ACC112 (cell line): ENCODE results near the gene MCEE.
"Not testable (repeated sequence)": the region's sequence is repeated elsewhere in the genome, so short reads cannot be mapped to it uniquely, and the experiment has no call there.

Experiments
- H2AFZ ChIP-seq: fragments of 200-600 bp; sonication (generic); one replicate; pipeline ENCODE4 v1.6.0; 2017; ENCODE audit warnings: antibody characterized with exemption, low read length; ENCODE audit not compliant: unreplicated experiment
- H3K27ac ChIP-seq: fragments of 200-600 bp; sonication (generic); 2 replicates; pipeline ENCODE4 v1.5.1; 2014; ENCODE audit warnings: low read depth, mild to moderate bottlenecking, antibody characterized with exemption, low read length, moderate library complexity
- H3K27me3 ChIP-seq: fragments of 200-600 bp; sonication (generic); 2 replicates; pipeline ENCODE4 v1.6.1; 2014; ENCODE audit warnings: mild to moderate bottlenecking, antibody characterized with exemption, low read length, moderate library complexity, mixed read lengths; ENCODE audit not compliant: insufficient read depth
- H3K36me3 ChIP-seq: fragments of 200-600 bp; sonication (generic); 2 replicates; pipeline ENCODE4 v1.6.1; 2016; ENCODE audit warnings: mild to moderate bottlenecking, antibody characterized with exemption, low read length, moderate library complexity, mixed read lengths; ENCODE audit not compliant: insufficient read depth
- H3K4me1 ChIP-seq: fragments of 200-600 bp; sonication (generic); one replicate; pipeline ENCODE4 v1.6.1; 2016; ENCODE audit warnings: low read length, mixed read lengths; ENCODE audit not compliant: insufficient read depth, unreplicated experiment, control insufficient read depth
- H3K4me3 ChIP-seq: fragments of 200-600 bp; sonication (generic); 2 replicates; pipeline ENCODE4 v1.5.1; 2014; ENCODE audit warnings: mild to moderate bottlenecking, low read depth, low read length
- H3K79me2 ChIP-seq: fragments of 200-600 bp; sonication (generic); one replicate; pipeline ENCODE4 v1.6.0; 2016; ENCODE audit warnings: low read length; ENCODE audit not compliant: control insufficient read depth, unreplicated experiment, insufficient read depth

Gene MCEE

DNA sequence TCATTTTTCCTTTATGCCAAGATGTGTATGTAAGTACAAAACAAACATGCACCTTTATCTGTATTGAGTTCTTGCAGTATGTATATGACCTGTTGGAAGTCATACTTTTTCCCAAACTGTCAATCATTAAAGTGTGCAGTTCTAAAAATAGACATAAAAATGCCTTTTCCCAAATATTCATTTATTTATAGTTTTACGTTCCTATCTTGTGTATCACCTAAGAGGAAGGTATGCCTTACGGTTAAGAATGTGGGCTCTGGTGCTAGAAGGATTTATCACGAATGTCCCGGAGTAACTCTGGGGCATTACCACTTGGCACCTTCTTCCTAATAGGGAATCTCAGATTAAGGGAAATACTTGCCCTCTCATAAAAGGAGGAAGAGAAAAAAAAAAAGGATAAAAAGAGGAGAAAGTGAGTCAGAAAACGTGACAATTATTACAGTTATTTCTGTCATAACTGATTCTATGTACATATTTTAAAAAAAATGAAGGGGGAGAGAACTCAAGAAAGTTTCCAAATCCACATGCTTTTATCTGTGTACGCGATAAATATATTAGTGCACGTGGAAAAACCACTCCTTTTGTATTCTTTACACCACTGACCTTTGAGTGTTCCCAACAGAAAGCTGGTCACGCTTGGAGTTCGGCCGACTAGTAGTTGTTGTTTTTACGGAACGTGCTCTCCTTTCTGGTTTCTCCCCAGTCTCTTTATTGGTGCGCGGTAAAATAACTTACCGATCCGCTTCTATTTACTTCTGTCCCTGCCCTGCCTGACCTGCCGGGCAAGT, 721 bp downstream of the MCEE start:
- no peaks in the 10 kb centered on the region; the same call in 1 of the 2 replicates for H3K36me3 ChIP-seq
- H3K4me1 ChIP-seq, result peaks cover 17% of the 10 kb centered on the region
- peak overlapping the region; percentile 97 for H2AFZ ChIP-seq
- H3K27ac ChIP-seq, result peak overlapping the region; percentile 75
- H3K4me3 ChIP-seq, result peak overlapping the region; percentile 100
- H3K27me3 ChIP-seq, result no peaks in the 10 kb centered on the region
- peaks cover 71% of the 10 kb centered on the region for H3K79me2 ChIP-seq

DNA sequence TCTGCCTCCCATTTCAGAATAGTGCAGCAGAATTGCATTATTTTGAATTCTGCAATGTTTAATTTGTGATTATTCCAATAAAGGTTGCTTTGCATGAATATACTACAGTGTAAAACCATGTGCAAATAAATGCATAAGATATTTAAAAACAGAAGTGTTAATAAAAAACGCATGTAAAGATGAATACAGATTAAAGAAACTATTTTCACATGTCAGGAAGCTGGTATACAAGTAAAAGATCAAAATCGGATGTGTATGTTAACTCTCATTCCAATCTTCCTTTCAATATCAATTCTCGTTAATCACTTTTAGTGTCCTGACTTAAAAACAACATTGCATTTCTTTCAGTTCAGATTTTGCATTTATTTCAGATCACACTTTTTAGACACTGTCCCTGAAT, 3.1 kb downstream of the MCEE start:
- H2AFZ ChIP-seq, result no peak overlapping the region
- no peak overlapping the region for H3K27ac ChIP-seq
- H3K79me2 ChIP-seq, result peaks cover 56% of the 10 kb centered on the region

DNA sequence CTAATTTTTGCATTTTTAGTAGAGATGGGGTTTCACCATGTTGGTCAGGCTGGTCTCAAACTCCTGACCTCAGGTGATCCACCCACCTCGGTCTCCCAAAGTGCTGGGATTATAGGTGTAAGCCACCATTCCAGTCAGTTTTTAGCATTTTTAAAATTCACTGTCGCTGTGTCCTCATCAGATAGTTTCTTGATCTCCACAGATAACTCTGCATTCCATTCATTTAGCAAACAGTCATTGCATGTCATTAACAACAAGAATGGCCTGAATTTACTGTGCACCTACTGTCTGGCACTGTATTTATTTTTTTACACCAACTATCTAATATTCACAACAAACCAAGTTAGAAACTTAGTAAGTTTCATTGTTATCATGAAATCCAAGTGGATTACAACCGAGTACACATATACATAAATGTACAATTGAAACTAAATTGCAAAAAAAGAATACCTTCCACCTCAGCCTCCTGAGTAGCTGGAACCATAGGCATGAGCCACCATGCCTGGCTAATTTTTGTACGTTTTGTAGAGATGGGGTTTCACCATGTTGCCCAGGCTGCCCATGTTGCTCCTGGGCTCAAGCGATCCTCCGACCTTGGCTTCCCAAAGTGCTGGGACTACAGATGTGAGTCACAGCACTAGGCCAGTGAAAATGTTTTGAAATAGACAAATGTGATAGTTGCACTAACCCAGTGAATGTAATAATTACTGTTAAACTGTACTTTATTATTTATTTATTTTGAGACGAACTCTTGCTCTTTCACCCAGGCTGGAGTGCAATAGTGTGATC, 4.3 kb downstream of the MCEE start:
- H3K36me3 ChIP-seq, result no peaks in the 10 kb centered on the region; the same call in 1 of the 2 replicates
- H3K4me1 ChIP-seq, result peaks cover 19% of the 10 kb centered on the region
- H2AFZ ChIP-seq, result no peak overlapping the region
- no peak overlapping the region for H3K4me3 ChIP-seq
- peaks cover 47% of the 10 kb centered on the region for H3K79me2 ChIP-seq
- no peaks in the 10 kb centered on the region for H3K27me3 ChIP-seq
- H3K27ac ChIP-seq, result no peak overlapping the region

More for the DNA sequence above, 3.1 kb downstream of the MCEE start:
- Histone ChIP-seq H3K36me3 (no peaks in the 10 kb centered on the region; the same call in 1 of the 2 replicates), H3K27me3 (no peaks in the 10 kb centered on the region), H3K4me3 (no peak overlapping the region), H3K4me1 (peaks cover 23% of the 10 kb centered on the region)

DNA sequence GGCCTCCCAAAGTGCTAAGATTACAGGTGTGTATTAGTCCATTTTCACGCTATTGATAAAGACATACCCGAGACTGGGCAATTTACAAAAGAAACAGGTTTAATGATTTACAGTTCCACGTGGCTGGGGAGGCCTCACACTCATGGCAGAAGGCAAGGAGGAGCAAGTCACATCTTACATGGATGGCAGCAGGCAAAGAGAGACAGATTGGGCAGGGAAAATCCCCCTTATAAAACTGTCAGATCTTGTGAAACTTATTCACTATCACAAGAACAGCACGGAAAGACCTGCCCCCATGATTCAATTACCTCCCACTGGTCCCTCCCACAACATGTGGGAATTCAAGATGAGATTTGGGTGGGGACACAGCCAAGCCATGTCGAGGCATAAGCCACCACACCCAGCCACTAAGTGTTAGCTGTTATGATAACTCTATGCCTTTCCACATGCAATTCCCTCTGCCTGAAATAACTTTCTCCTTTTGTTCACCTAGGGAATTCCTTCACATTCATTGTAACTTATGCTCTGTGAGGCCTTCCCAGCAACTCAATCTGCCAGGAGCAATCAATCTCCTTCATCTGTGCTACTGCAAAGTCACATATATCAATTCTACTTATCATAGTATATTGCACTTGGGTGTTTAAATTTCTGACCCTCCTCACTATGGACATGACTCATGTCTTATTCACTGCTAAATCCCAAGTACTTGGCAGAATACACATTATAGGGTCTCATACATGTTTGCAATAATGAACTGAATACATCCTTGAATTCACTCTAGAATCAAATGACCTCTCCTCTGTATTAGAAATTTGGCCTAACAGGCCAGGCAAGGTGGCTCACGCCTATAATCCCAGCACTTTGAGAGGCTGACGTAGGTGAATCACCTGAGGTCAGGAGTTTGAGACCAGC, 7.4 kb downstream of the MCEE start:
- Histone ChIP-seq H3K36me3 (peaks cover 11% of the 10 kb centered on the region; the same call in 1 of the 2 replicates), H3K79me2 (peaks cover 21% of the 10 kb centered on the region), H2AFZ (no peak overlapping the region), H3K27ac (no peak overlapping the region), H3K27me3 (no peaks in the 10 kb centered on the region), H3K4me3 (peak overlapping the region; percentile 6; the same call in 1 of the 2 replicates), H3K4me1 (peaks cover 12% of the 10 kb centered on the region)

DNA sequence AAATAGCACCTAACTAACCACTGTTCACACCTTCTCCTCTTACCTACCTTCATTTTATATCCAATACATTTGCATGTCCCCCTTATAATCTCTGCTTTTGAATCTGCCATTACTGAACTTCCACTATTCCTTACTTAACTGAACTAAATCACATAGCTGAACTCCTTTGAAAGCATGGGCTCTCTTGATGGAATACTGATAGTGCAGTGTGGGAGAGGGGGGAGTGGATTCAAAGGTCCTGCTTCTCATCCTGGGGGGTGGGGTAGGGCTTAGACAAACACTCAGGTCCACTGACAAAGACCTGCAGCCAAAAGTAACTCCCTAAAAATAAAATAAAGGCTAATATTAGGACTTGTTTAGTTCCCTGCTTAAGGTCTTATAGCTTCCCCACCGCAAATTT, 8.6 kb downstream of the MCEE start:
- Histone ChIP-seq H3K36me3 (peaks cover 17% of the 10 kb centered on the region; the same call in 1 of the 2 replicates), H3K27ac (no peak overlapping the region), H3K4me1 (peaks cover 12% of the 10 kb centered on the region), H3K27me3 (no peaks in the 10 kb centered on the region), H3K79me2 (peaks cover 11% of the 10 kb centered on the region), H3K4me3 (no peak overlapping the region), H2AFZ (no peak overlapping the region)

DNA sequence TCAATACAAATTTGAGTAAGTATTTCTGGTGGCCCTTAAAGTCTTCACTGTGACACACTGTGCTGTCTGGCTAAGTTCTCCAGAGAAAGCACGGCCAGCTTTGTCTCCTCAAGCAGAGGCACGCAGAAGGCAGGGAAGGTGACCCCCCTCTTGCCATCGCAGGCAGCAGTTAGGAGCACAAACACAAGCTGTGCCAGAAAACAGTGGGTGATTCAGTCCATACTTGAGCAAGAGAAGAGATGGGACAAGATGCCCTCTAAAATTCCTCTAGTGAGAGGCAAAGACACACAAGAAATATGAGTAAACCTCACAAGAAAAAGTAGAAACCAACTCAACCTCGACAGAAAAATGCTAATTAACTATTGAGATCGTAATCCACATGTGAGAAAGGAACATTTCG, 9.8 kb downstream of the MCEE start:
- Histone ChIP-seq H3K79me2 (peaks cover 4% of the 10 kb centered on the region), H3K27ac (no peak overlapping the region), H2AFZ (no peak overlapping the region), H3K27me3 (no peaks in the 10 kb centered on the region), H3K4me1 (peaks cover 12% of the 10 kb centered on the region), H3K36me3 (peaks cover 17% of the 10 kb centered on the region; the same call in 1 of the 2 replicates), H3K4me3 (no peak overlapping the region)

DNA sequence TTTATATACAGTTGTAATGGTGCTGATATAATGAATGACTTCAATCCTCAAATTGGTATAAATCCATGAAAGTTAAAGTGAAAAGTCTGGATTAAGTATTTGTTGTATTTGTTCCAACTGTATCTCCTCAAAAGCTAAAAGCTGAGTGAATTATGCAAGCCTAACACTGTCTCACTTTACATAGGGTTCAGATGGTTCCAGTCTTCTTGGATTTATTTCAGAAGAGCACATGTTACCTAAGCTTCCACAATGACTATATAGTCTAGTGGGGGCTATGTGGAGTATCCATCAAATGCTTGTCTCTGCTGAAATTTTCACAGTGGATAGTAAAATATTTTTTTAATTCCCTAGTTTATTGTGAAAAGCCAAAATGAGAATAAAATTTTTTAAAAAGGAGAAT, 13.0 kb downstream of the MCEE start:
- H3K36me3 ChIP-seq, result peaks cover 26% of the 10 kb centered on the region

DNA sequence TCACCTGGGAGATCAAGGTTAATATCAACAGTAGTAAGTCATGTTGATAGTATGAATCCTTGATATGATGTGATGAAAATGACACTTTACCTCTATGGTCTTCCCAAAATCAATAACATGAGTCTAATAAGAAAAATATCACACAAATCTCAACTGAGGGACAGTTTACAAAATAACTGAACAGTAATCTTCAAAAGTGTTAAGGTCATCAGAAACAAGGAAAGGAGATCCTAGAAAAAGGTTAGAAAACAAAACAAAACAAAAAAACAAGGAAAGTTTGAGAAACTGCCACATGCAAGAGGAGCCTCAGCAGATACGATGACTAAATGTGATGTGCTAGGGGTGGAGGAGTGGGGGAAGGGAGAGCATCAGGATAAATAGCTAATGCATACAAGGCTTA, 16.2 kb downstream of the MCEE start:
- Histone ChIP-seq H3K36me3 (peaks cover 25% of the 10 kb centered on the region), H3K79me2 (no peaks in the 10 kb centered on the region), H3K4me3 (no peak overlapping the region), H3K27me3 (no peaks in the 10 kb centered on the region), H3K4me1 (no peaks in the 10 kb centered on the region), H2AFZ (no peak overlapping the region), H3K27ac (no peak overlapping the region)

More for the DNA sequence above, 13.0 kb downstream of the MCEE start:
- Histone ChIP-seq H3K27me3 (no peaks in the 10 kb centered on the region), H3K4me3 (no peak overlapping the region), H2AFZ (no peak overlapping the region), H3K4me1 (no peaks in the 10 kb centered on the region), H3K27ac (no peak overlapping the region), H3K79me2 (peaks cover 4% of the 10 kb centered on the region)

DNA sequence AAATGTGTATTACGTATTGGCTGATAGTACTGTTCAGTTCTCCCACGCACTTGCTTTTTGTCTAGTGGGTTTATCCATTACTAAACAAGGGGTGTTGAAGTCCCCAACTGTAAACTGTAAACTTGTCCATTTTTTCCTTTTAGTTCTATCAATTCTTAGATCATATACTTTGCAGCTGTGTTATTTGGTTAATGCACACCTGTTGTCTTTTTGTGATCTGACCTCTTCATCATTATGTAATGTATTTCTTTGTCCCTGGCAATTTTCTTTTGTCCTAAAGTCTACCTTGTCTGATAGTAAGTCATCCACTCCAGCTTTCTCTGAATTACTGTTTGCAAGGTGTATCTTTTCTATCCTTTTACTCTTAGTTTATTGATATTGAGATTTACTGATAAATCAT, 21.9 kb downstream of the MCEE start:
- no peaks in the 10 kb centered on the region for H3K27me3 ChIP-seq
- no peaks in the 10 kb centered on the region for H3K79me2 ChIP-seq
- H3K27ac ChIP-seq, result no peak overlapping the region
- no peak overlapping the region for H3K4me3 ChIP-seq
- no peaks in the 10 kb centered on the region for H3K4me1 ChIP-seq
- no peak overlapping the region for H2AFZ ChIP-seq
- peaks cover 8% of the 10 kb centered on the region; the same call in 1 of the 2 replicates for H3K36me3 ChIP-seq

DNA sequence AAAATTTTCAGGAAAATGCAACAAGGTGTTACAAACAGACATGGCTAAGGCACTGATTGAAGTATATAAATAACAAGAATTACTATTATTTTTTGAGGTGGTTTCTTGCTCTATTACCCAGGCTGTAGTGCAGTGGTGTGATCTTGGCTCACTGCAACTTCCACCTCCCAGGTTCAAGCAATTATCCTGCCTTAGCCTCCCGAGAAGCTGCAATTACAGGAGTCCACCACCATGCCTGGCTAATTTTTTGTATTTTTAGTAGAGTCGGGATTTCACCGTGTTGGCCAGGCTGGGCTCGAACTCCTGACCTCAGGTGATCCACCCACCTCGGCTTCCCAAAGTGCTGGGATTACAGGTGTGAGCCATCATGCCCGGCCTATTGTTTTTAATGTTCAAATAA, 23.6 kb downstream of the MCEE start:
- H3K4me3 ChIP-seq, H3K79me2 ChIP-seq, H3K36me3 ChIP-seq, H3K27ac ChIP-seq, H3K4me1 ChIP-seq, H3K27me3 ChIP-seq, H2AFZ ChIP-seq: not testable (repeated sequence)
